NCI-H1436 (cell line): ENCODE results near the gene MRPL16.
"Not testable (repeated sequence)": the region's sequence is repeated elsewhere in the genome, so short reads cannot be mapped to it uniquely, and the experiment has no call there.

Source experiments
- DNase-seq: peaks from one replicate; lab custom pipeline; 2025; lab: John Stamatoyannopoulos, UW

Gene MRPL16

DNA sequence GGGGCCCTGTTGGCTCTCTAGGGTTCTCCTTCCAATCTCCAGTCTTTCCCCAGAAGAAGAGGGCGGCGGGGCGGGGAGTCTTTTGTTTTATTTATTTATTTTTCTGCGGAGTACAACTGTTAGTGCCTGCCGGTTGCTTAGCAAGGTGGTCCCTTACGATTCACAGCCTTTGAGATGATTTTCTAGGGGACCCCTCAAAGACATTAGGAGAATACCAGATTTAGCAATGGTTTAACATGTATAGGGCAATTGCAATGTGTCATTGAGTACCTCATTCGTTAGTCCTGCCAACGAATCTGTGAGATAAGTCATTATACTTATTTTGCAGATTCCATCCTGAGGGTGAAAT lies 307 bp upstream of the MRPL16 start:
- DNase-seq: no peak

DNA sequence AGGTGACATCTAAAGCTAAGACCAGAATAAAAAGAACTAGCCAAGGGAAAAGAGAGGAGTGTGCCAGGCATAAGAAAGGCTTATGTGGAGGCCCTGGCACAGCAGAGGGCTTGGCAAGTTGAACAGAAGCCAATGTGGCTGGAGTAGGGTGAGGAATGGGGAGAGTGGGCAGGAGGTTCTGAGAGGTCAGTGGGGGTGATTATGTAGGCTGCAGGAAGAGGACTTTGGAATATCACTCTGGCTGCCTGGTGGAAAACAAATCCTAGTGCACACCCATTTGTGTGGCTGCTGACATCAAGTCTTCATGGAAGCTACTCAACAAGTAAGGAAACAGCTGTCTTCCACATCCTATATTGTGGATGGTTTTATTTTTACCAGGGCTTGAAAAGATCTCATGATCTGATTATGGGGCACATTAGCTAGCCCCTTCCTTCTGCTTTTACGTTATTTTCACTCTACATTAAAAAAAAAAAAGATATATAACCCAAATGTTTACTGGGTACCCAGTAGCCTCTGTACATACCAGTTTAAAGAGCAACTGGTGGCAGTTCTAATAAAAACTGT lies 3.4 kb downstream of the MRPL16 start:
- no peak for DNase-seq

DNA sequence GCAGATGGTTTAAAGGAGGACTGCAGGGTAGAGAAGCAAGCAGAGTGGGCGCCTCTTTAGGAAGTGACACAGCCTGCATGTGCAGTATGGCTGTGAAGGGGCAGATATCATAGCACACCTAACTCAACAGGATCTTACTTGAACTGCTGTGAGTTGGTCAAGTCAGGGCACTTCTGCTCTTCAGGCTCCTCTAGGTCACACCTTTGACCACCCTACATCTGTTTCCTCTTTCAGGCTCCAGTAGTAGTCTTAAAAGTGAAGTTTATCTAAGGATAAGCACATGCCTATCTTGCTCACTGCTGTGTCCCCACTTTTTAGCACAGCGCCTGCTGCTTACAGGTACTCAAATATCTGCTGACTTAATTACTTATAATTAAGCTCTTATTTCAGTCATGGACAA lies 6.5 kb downstream of the MRPL16 start:
- DNase-seq: no peak

DNA sequence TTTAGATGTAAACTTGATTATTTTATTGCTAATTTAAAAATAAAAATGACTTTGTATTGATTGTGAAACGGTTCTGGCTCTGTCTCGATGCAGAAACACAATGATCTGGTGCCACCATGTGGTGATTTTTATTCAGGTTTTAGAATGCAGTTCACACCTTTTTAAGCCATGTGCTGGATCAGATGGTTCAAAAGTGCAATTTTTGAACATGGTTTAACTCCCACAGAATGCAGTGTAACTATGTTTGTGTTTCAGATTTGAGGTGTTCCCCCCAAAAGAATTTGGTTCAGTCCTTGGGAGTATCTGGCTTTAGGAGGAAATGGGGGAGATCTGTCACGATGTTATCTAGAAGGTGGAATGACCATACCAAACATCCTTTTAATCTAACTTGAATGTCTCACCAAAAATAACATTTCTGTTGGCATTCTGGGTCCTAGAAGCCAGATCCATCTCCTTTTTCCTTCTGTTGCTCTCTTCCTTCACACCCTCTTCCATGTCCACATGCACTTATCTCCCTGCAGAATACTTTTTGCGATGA lies 7.9 kb downstream of the MRPL16 start:
- peak; percentile 19 for DNase-seq

DNA sequence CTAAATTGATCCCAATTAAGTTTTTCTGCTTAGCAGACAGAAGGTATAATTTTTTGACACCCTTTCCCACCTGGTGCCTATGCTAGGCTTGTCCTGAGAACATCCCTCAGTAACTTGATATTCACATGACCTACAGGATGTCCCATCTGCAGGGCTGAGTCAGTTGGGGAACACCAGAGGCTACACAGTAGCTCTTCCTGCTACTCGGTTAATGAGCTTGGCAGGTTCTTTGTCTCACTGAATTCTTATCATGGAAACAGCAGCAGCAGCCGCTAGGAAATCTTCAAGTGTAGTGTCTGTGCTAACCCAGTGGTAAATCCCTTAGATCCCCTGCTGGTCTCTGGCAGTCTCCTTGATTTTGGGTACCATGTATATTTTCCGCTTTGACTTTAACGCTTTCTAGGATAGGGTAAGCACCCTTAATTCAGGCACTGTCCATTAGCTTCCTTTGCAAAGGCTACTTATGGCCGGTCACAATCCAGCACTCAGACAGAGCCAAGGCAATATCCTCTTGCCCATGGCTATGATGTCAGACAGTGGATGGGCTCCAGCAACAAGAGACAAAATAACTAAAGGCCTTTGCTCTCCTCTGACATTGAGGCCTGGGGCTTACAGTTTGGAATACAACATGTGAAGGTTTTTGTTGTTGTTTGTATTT lies 8.5 kb downstream of the MRPL16 start:
- DNase-seq: no peak

DNA sequence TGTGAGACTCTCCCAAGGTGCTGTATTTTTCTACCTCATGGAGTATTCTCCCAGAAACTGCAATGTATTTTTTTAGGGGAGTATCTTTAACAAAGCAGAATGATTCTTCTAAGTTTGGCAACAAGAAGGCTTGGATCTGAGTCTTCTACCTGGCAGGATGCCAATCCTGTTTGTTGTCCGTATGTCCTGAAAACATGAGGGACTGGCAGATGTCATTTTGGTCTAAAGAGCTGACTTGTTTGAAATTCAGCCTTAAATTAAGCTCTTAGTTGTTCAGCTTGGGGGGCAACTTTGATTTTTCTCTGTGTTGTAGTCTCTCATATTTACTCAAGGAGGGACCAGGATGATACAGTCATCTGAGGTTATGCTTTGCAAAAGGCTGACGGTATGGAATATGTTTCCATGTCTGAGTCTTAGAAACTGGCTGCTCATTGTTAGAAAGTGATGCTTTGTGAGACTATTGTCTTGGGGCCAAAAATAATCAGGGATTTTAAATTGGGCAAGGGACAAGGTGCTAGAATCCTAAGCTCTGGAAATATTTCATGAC lies 9.3 kb downstream of the MRPL16 start:
- no peak for DNase-seq

DNA sequence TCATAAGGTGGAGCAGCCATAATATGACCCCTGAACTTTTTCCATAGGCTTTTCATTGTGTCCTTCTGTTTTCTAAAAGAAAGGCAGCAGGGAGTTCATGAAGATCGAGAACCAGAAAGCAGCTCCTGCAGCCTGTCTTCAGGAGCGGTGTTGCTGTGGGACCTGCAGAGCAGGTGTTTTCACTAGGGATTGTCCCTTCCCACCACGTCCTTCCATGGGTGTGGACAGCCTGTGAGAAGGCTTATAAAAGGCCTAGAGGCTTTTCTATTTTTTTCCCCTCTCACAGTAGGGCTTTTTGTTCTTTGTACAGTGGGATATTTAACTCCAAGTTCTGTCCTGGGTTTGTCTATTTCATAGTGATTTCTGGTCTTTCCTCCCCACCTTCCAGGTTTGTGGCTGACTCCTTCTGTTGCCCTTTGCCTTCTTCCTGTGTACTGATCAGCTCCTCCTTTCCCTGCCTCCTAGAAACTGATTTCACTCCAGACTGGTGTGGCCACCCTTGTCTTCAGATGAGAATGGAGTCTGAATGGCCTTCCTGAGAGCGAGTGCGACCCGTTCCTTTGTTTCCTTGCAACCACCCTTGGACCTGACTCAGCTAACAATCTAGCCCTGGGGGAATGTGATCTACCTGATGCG lies 10.1 kb downstream of the MRPL16 start:
- DNase-seq: no peak

DNA sequence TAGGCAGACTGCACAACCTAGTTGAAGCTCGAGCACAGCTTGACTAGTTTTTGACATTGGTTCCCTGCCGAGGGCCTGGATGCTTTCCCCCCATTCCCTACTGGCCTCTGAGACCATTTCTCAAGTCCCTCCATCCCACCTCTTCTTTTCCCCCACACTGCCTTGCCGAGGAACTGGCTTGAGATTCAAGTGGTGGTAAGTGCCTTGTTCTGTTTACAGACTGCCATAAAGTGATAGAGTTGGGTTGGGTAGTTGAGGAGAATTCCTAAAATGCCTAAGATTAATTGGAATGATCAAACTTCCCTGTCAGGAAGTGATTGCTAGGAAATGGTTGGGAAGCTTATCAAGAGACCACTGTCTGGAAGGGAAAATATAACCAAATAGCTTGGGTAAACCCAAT lies 16.2 kb downstream of the MRPL16 start:
- no peak for DNase-seq

DNA sequence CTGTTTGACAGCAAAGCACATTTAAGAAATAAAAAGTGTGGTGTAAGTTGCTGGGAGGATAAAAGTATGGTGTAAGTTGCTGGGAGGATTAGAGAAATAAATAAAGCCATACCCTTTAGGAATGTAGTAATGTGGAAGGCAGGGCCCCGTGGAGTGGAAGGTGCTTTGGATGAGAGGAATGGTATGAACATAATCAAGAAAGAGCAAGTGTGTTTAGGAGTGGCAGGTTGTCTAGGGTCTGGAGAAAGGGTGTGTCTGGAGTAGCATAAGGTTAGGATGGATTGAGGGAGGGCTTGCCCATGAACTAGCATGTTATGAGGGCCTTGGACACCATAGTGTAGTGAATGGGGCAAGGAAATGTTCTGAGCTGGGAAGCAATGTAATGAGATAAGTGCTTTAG lies 18.1 kb downstream of the MRPL16 start:
- no peak for DNase-seq

DNA sequence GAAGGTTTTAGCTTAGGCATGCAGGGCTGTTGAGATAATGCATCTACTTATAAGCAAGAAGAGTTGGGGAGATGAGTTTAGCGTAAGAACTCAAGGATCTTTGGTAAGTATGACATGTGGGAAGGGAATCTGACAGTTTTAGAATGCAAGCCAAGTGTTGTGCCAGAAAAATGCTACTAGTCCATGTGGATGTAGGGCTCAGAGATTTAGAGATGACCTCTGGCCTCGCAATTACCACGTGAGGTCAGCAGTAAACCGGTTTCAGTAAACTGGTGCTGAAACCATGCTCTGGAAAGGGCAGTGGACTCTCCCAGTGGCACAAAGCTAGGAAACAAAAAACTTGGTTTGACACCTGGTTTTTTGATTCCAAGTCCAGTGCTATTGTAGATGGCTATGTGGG lies 18.9 kb downstream of the MRPL16 start:
- DNase-seq: no peak

DNA sequence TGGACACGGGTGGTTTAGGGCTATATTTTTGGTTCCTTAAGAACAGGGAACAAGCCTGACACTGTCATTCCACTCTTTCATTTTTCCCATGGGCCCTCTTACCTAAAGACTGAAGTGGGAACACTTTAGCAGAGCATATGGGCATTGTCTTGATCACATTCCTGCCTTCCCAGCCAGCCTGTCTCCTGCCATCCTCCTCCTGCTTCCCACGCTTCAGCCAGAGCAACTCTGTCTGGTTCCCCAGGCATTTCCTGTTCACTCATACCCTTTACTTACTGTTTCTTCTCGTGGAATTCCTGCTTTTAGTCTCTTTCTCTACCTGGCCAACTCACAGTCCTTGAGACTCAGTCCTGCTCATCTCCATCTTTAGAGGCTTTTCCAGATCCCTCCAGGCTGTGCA lies 22.8 kb downstream of the MRPL16 start:
- DNase-seq: no peak

DNA sequence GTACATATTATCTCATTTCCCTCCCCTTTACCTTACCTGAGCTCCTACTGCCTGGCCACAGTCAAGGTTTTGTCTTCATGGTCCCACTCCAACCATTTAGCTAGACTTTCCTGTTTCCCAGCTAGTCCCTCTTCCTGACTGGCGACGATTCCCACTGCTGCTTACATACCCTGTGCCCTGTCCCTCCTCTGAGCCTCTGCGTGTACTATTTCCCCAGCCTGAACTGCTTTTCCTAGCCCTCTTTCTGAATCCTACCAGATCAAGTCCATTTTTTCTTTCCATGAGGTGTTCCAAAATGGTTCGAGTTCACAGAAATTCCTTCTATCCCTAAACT lies 23.4 kb downstream of the MRPL16 start:
- no peak for DNase-seq

DNA sequence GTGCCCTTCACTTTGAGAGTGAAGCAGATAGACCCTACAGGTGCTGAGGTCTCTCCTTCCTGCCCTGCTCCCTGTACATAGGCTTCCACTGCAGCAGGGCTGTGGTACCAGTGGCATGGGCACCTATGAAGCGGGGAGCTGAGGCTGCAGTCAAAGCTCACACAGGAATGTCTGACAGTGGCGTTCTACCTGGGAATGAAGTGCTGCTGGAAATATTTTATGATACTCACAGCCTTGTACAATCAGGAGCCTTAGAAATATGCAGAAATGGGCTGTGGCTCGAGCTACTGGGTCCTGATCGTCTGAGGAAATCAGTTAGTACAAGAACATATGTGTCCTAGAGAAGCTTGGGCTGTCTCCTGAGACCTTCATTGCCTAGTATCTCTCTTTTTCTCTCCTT lies 24.8 kb downstream of the MRPL16 start:
- no peak for DNase-seq

DNA sequence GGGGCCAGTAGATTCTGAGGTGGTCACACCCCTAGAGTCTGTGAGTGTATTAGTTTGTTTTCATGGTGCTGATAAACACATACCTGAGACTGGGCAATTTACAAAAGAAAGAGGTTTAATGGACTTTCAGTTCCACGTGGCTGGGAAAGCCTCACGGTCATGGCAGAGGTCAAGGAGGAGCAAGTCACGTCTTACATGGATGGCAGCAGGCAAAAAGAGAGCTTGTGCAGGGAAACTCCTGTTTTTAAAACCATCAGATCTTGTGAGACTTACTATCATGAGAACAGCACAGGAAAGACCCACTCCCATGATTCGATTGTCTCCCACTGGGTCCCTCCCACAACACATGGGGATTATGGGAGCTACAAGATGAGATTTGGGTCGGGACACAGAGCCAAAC lies 26.1 kb downstream of the MRPL16 start:
- DNase-seq: not testable (repeated sequence)

DNA sequence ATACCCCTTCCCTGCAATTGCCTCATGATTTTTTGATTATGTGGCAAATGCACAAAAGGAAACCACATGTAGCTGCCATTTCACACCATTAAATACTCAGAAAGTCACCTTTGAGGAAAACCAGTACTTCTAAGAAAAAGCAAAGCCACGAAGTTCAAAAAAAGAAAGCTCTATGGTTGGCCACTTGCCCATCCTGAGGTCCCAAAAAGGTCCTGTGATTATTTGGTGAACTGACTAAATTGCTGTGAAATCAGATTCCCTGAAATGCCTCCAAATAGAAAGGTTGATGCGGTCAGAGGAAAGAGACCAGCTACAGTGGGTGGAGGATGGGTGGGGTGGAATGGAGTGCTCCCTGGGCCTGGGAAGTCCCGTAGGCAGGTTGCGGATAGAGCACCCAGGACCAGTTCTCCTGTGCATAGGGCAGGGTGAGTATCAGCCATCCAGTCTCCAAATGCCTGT lies 26.9 kb downstream of the MRPL16 start:
- DNase-seq: no peak

DNA sequence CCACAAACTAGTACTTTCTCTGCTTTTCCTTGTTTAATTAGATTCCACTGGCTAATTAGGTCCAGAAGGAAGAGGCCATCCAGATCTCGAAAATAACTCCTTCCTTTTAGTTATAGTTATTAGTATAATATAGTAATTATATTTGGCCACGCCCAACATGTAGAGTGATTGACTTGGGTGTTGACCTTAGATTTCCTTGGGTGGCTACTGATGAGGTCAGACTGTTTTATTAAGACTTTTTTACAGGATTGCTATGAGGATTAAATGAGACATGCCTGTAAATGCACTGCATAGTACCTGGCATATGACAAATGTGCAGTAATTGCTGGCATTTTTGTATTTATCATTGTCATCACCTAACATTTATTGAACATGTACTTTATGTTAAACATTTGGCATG lies 28.5 kb downstream of the MRPL16 start:
- no peak for DNase-seq

DNA sequence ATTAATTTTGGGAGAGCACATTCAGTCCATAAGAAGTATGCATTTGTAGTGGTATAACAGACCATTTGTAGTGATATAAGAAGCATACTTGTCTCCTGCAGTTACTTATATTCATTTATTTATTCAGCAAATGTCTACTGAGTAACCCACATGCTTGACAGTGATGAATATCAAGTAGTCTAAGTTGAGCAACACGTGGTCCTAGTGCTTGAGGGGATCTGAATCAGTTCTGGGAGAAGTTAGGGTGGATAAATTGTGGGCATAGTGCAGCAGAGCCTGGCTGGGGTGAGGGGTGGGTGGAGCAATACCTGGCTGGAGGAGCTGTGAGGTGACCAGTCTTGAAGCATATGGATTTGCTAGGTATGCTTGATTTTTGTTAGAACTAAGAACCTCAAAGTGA lies 31.1 kb downstream of the MRPL16 start:
- DNase-seq: no peak

DNA sequence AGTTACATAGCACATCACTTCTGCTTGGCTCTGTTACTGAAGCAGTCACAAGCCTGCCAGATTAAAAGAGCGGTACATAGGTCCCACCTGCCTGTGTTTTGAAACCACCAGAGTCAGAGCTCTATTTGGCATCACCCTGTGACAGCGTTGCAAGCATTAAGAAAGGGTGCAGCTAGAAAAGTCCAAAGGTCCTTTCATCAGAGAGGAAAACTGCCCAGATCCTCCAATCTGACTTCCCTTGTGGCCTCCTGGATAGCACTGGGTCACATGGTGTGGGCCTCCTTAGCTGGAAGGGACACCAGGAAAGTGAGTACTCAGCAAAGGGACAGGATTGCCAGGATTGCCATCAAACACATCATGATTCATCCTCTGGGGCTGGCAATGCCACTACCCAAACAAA lies 32.5 kb downstream of the MRPL16 start:
- no peak for DNase-seq

DNA sequence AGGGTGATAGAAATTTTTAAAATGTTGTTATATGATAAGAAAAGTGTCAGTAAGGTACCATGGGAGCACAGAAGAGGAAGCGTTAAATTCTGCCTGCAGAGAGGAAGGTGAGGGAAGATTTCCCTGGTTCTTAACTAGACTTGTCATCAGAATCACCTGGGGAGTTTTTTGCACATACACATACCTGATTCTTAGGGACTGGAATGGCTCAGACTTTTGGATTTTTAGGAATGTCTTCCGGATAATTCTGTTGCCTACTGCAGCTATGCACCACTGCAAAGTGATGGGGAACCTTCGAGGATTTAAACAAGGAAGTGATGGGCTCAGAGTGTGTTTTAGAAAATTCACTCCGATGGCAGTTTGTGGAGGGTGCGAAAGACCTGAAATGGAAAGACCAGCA lies 33.5 kb downstream of the MRPL16 start:
- no peak for DNase-seq

DNA sequence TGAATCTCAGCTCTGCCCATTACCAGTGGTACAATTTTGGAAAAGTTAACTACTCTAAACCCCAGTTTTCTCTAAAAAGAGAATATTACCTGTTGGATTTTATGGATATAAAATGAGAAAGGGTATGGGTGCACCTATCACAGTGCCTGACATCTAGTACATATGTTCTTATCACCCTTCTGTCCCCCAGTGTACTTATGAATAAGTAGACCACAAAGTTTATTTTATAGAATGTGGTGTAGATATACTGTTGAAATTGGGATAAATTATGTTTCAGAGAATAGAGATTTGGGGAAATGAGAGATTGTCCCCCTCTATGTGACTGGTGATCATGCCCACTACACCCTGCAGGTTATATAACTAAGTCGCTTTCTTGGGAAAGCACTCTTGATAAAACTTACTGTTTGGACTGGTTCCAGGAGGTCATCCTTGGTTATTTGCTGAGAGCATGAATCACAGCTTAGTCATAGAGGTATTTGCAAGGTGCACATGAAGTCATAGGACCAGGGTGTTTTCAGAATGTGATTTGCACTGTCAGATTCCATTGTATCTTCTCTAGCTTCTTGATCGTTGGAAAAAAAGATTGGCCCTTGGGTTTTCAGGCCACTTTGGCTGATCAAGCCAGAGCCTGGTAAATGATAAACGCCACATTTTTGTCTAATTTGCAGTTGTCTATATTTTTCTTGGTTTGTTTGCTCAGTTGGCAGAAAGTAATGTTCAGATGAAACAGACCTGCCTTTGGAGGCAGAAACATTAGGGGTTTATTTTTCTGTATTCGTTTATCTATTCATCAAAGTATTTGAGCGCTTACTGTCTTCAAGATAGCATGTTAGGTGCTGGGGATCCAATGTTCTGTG lies 34.1 kb downstream of the MRPL16 start:
- DNase-seq: no peak

DNA sequence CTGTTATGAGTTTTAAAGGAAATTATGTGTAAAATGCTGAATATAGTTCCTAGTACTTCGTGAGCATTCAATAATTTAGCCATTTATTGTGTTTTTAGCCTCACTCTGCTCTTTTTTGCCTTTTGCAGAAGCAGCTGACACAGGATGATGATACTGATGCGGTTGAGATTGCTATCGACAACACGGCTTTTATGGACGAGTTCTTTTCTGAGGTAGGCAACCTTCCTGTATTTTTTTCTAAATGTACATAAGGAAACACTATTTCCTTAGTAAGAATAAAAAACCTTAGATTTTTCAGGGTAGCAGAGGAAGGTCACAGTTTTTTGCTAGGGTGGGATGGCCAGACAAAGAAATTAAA lies 37.5 kb downstream of the MRPL16 start:
- DNase-seq: no peak

DNA sequence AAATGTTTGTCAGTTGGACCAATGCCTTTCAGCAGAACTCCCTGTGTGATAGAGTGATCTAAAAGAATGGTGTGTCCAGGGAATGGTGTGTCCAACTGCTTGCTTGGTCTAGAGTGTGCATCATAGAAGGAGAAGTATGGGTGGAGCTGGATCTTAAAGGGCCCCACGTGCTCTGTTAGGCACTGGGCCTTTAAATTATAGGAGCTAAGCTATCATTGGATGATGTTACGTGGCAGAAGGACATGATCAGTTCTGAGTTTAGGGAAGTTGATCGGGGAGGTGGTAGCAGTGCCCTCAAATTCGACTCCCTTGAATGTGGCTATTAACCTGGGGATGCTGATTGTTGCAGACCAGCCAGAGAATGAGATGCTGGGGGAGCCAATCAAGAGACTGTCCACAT lies 39.0 kb downstream of the MRPL16 start:
- no peak for DNase-seq

DNA sequence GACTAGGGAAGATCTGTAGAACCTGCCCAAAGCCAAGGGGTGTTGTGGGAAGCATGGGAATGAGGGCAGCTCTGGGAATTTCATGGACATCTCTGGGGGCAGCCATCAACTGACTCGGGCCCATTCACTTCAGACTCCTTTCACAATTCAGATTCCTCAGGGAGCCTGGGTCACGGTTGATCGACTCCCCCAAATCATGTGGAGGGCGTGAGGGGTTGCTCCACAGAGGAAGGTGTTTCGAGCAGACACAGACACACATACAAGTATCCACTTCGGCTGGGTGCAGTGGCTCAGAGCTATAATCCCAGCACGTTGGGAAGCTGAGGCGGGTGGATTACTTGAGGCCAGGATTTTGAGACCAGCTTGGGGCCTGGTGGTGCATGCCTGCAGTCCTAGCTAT lies 39.7 kb downstream of the MRPL16 start:
- DNase-seq: no peak
